ENCODE results near the gene ADARB2. TPM values are rescaled to one million over a fixed set of nuclear protein-coding genes. Genes with fewer than 3 reads are reported as not detected.

ADARB2 gene
- total and polyA plus RNA-seq, 10 of the 15 experiments (the other 5 are each of a cell fraction or from before 2014, with no cell fraction given), result 0.02 to 4.1 (median 0.76) TPM

GRCh38 chr10:1162481-1163203 is 574.7 kb downstream of the ADARB2 start:
- ChIA-PET RAD21 (ENCODE audit: unreplicated experiment) (no interaction called here), CTCF (no interaction called here), POLR2A (no interaction called here), SMC1A (ENCODE audit: uncharacterized antibody, unreplicated experiment) (no interaction called here)
- Histone ChIP-seq H2AFZ (ENCODE audit: control insufficient read depth, low read depth, low read length) (no peak overlapping the region), H3K79me2 (ENCODE audit: control insufficient read depth, insufficient read depth, low read length) (no peaks in the 10 kb centered on the region), H3K27ac (ENCODE audit: control insufficient read depth, insufficient read depth) (no peak overlapping the region), H3K4me1 (ENCODE audit: control insufficient read depth, insufficient read depth, low read length) (no peaks in the 10 kb centered on the region), H3K4me3 (no peak overlapping the region), H3K27me3 (replicated peaks in 1 of 2; ENCODE audit: control insufficient read depth in 2 of 2, insufficient read depth in 2 of 2, low read length in 1 of 2) (no peaks in the 10 kb centered on the region; a peak in 1 of 4 replicates), H3K9ac (ENCODE audit: control insufficient read depth, insufficient read depth, low read length) (no peak overlapping the region), H3K4me2 (ENCODE audit: control insufficient read depth, insufficient read depth) (no peak overlapping the region), H3K36me3 (ENCODE audit: control insufficient read depth in 2 of 2, insufficient read depth in 2 of 2, low read length in 1 of 2) (no peaks in the 10 kb centered on the region), H3K9me3 (replicated peaks; ENCODE audit: control insufficient read depth, insufficient read depth, low read length) (no peaks in the 10 kb centered on the region), H4K20me1 (ENCODE audit: control insufficient read depth, insufficient read depth) (no peaks in the 10 kb centered on the region)
- DNase-seq (ENCODE audit: low read depth, low spot score), result no peak
- no TSS peak for BruUV-seq (replicated peaks)
- no peak for FAIRE-seq
- no peak for TF ChIP-seq HSF1 (IDR thresholded peaks at IDR 0.05; ENCODE audit: low read depth, low read length)
- TF ChIP-seq FOXM1 (IDR thresholded peaks at IDR 0.05; ENCODE audit: low read depth, low read length), result no peak
- no peak for TF ChIP-seq RUNX3 (IDR thresholded peaks at IDR 0.05; ENCODE audit: low read length)
- TF ChIP-seq MEF2A (IDR thresholded peaks at IDR 0.05; ENCODE audit: insufficient read depth, low read depth, low read length), result no peak
- no peak for TF ChIP-seq PAX5 (IDR thresholded peaks at IDR 0.05; ENCODE audit: borderline replicate concordance, low read depth, low read length)
- TF ChIP-seq RCOR1 (conservative IDR thresholded peaks at IDR 0.05; ENCODE audit: low read depth, low read length), result no peak
- TF ChIP-seq, protein P1, sequence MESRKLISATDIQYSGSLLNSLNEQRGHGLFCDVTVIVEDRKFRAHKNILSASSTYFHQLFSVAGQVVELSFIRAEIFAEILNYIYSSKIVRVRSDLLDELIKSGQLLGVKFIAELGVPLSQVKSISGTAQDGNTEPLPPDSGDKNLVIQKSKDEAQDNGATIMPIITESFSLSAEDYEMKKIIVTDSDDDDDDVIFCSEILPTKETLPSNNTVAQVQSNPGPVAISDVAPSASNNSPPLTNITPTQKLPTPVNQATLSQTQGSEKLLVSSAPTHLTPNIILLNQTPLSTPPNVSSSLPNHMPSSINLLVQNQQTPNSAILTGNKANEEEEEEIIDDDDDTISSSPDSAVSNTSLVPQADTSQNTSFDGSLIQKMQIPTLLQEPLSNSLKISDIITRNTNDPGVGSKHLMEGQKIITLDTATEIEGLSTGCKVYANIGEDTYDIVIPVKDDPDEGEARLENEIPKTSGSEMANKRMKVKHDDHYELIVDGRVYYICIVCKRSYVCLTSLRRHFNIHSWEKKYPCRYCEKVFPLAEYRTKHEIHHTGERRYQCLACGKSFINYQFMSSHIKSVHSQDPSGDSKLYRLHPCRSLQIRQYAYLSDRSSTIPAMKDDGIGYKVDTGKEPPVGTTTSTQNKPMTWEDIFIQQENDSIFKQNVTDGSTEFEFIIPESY (IDR thresholded peaks at IDR 0.05), result no peak
- TF ChIP-seq ZNF622 (IDR thresholded peaks at IDR 0.05), result no peak
- no peak for TF ChIP-seq SKIL (IDR thresholded peaks at IDR 0.05; ENCODE audit: low read depth, poor library complexity, severe bottlenecking)
- no peak for TF ChIP-seq ATF7 (IDR thresholded peaks at IDR 0.05; ENCODE audit: low read depth)
- no peak for TF ChIP-seq GABPA (IDR thresholded peaks at IDR 0.05; ENCODE audit: low read depth)
- TF ChIP-seq ELK1 (IDR thresholded peaks at IDR 0.05; ENCODE audit: low read depth, low read length), result no peak
- TF ChIP-seq TARDBP (IDR thresholded peaks at IDR 0.05; ENCODE audit: borderline replicate concordance), result no peak
- no peak for TF ChIP-seq EED (IDR thresholded peaks at IDR 0.05; ENCODE audit: low read depth)
- no peak for TF ChIP-seq SREBF1 (IDR thresholded peaks at IDR 0.05; ENCODE audit: low read length)
- no peak for TF ChIP-seq CHD2 (IDR thresholded peaks at IDR 0.05; ENCODE audit: borderline replicate concordance, low read depth, low read length)
- intact Hi-C loops (cut with micrococcal nuclease; ENCODE audit: unreplicated experiment) (no loop called here), in situ Hi-C loops (cut with MboI) (no loop called here)
- ATAC-seq, result no peak
- 53% methylated on average over 13 of the region's 13 CpGs for WGBS (ENCODE audit: insufficient coverage, insufficient replicate concordance, low lambda C conversion rate, missing lambda C conversion rate)

Data from GM12878 (cell line).